Natural killer cell treated with Interleukin-12 subunit alpha and Interleukin-12 subunit beta and Interleukin-15 and Interleukin-18, amount 100 ng/mL, for 72 hours (primary cell): Measurements from ENCODE around the gene CATSPER3. TPM values are rescaled to one million over a fixed set of nuclear protein-coding genes. Genes with fewer than 3 reads are reported as not detected.
A peak's percentile ranks its signal among the peaks of the same experiment; 100 is the strongest.
"Not testable (repeated sequence)": the region's sequence is repeated elsewhere in the genome, so short reads cannot be mapped to it uniquely, and the experiment has no call there.

Source experiments
- ATAC-seq, 2 donors: fragments of 150-1000 bp; cut with Tn5 transposase in 1 of 2; sonication (Bioruptor Pico), chemical (Tn5 transposase) in 1 of 2; 2 replicates each; pipeline ENCODE4 v1.10.0; 2021
- DNase-seq: peaks from one replicate; pipeline ENCODE4 v3.0.0; 2022; ENCODE audit warnings: low spot score
- H3K27ac Mint-ChIP-seq, 2 donors: 1 replicate in 1 of 2; 2 replicates in 1 of 2; pipeline ENCODE4 v1.8.0; 2022; ENCODE audit warnings: mixed read lengths in 2 of 2, mild to moderate bottlenecking in 1 of 2, moderate library complexity in 1 of 2
- H3K27me3 Mint-ChIP-seq, 2 donors: 1 replicate in 1 of 2; 2 replicates in 1 of 2; pipeline ENCODE4 v1.8.0; 2022; ENCODE audit warnings: mixed read lengths in 2 of 2
- H3K36me3 Mint-ChIP-seq: one replicate; pipeline ENCODE4 v1.8.0; 2022; ENCODE audit warnings: mixed read lengths
- H3K4me1 Mint-ChIP-seq, 2 donors: 1 replicate in 1 of 2; 2 replicates in 1 of 2; pipeline ENCODE4 v1.8.0; 2022; ENCODE audit warnings: low read depth in 2 of 2, mixed read lengths in 2 of 2, mild to moderate bottlenecking in 1 of 2
- H3K4me3 Mint-ChIP-seq: one replicate; pipeline ENCODE4 v1.8.0; 2022; ENCODE audit warnings: mixed read lengths
- H3K9me3 Mint-ChIP-seq: 2 replicates; pipeline ENCODE4 v1.8.0; 2022; ENCODE audit warnings: mixed read lengths
- total RNA-seq, 2 donors: library from RNA; stranded (reverse); gene quantifications; one replicate each; pipeline ENCODE4 v1.2.3, GENCODE V29; 2022

CATSPER3 gene
- total RNA-seq, 2 donors from 2014 or later: 0.52 TPM; not detected in 1

DNA sequence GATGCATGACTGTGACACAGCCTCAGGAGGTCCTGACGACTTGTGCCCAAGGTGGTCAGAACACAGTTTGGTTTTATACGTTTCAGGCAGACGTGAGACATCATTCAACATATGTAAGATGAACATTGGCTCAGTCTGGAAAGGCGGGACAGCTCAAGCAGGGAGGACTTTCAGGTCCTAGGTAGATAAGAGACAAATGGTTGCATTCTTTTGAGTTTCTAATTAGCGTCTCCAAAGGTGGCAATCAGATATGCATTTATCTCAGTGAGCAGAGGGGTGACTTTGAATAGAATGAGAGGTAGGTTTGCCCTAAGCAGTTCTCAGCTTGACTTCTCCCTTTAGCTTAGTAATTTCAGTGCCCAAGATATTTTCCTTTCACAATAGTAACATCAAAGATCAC lies 22.5 kb downstream of the CATSPER3 start:
- H3K27ac Mint-ChIP-seq, H3K9me3 Mint-ChIP-seq, H3K36me3 Mint-ChIP-seq, ATAC-seq, H3K4me3 Mint-ChIP-seq, DNase-seq, H3K4me1 Mint-ChIP-seq: not testable (repeated sequence)
- H3K27me3 Mint-ChIP-seq: peaks cover 0 to 13% of the 10 kb centered on the region in 2 donors

- DNase-seq: no peak
- Mint-ChIP-seq H3K36me3 (no peaks in the 10 kb centered on the region), H3K9me3 (no peaks in the 10 kb centered on the region), H3K4me3 (no peak overlapping the region), H3K4me1 (no peaks in the 10 kb centered on the region), H3K27me3 (peaks cover 0 to 8% of the 10 kb centered on the region in 2 donors), H3K27ac (no peak overlapping the region)
- no peak for ATAC-seq
Observed at GRCh38 chr5:134992148-134992547, 24.4 kb downstream of the CATSPER3 start.

- no peaks in the 10 kb centered on the region for H3K9me3 Mint-ChIP-seq
- no peak for DNase-seq
- no peak for ATAC-seq
- peaks cover 0 to 7% of the 10 kb centered on the region in 2 donors for H3K27me3 Mint-ChIP-seq
- no peaks in the 10 kb centered on the region for H3K4me1 Mint-ChIP-seq
- H3K36me3 Mint-ChIP-seq: no peaks in the 10 kb centered on the region
- no peak overlapping the region for H3K4me3 Mint-ChIP-seq
- no peak overlapping the region for H3K27ac Mint-ChIP-seq
Observed at GRCh38 chr5:134993161-134993560, 25.5 kb downstream of the CATSPER3 start.

GRCh38 chr5:134994560-134995156 lies 27.0 kb downstream of the CATSPER3 start:
- Mint-ChIP-seq H3K36me3 (no peaks in the 10 kb centered on the region), H3K27ac (no peak overlapping the region), H3K27me3 (peaks cover 0 to 2% of the 10 kb centered on the region in 2 donors), H3K4me1 (no peaks in the 10 kb centered on the region), H3K4me3 (no peak overlapping the region), H3K9me3 (no peaks in the 10 kb centered on the region)
- no peak for DNase-seq
- no peak for ATAC-seq

DNA sequence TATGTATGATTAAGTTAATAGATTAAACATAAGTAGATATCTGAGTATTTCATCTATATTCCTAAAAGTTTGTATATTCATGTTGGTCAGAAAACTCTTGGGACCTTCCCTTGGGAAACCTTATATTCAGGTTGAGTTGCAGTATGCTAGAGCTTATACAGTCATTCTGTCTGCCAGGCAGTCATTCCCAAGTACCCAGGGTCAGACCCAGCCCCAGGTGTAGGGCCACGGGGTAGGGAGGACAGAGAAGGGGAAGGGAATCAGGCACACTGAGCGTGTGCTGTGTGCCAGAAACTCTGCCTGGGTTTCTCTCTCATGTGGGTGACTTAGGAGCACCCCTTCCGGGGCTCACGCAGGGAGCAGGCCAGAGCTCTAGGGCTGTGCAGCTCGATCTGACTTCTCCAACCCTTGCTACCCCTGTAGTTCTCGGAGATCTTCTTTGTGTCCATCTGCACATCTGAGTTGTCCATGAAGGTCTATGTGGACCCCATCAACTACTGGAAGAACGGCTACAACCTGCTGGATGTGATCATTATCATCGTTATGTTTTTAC lies 28.2 kb downstream of the CATSPER3 start:
- no peak overlapping the region for H3K4me3 Mint-ChIP-seq
- ATAC-seq (peak; percentile 24 to 62), DNase-seq (no peak)
- no peaks in the 10 kb centered on the region for H3K36me3 Mint-ChIP-seq
- peaks cover 0 to 2% of the 10 kb centered on the region in 2 donors for H3K27me3 Mint-ChIP-seq
- H3K27ac Mint-ChIP-seq: no peak overlapping the region
- H3K9me3 Mint-ChIP-seq: no peaks in the 10 kb centered on the region
- no peaks in the 10 kb centered on the region for H3K4me1 Mint-ChIP-seq

DNA sequence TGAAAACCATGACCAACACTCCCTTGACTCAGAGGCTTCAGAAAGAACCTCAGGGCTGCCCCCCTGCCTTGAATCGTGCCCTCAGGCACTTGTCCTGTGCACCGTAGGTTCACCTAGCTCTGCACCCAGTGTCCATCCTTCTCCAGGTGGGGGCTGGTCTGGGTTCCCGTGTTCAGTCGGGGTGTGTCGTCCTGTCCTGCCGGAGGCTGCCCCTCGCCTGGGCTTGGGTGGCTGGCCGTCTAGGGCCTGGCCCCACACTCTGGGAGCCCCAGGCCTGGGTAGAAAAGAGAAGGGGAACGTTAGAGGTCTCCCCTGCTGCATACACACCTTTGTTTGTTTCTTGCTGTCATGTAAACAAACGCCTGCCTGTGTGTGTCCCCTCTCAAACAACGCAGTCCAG lies 29.3 kb downstream of the CATSPER3 start:
- ATAC-seq: peak in 1 of 2 donors; percentile 40
- Mint-ChIP-seq H3K4me3 (no peak overlapping the region), H3K9me3 (no peaks in the 10 kb centered on the region), H3K27me3 (peaks cover 0 to 2% of the 10 kb centered on the region in 2 donors), H3K27ac (no peak overlapping the region), H3K4me1 (no peaks in the 10 kb centered on the region), H3K36me3 (no peaks in the 10 kb centered on the region)
- DNase-seq: no peak

GRCh38 chr5:134998068-134998467 lies 30.4 kb downstream of the CATSPER3 start:
- not testable (repeated sequence) for H3K27ac Mint-ChIP-seq, H3K9me3 Mint-ChIP-seq, DNase-seq, ATAC-seq, H3K4me1 Mint-ChIP-seq, H3K36me3 Mint-ChIP-seq, H3K4me3 Mint-ChIP-seq, H3K27me3 Mint-ChIP-seq

DNA sequence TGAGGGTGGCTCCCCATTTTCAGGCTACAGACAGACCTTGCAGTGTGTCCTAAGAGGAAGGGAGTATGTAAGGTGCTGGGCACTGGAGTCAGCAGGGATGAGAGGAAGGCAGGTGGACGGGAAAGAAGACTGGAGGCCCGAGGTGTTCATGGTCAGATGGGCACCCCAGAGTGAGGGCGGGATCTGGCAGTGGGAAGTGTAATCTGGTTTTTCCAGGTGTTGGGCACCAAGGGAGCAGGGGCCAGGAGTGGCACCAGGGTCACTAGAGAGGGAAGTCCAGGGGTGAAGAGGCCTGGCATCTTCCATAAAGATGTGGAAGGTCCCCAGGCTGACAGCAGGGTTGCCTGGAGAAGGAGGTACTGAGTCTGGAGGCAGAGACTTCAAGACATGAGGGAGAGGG lies 36.7 kb downstream of the CATSPER3 start:
- Mint-ChIP-seq H3K36me3 (no peaks in the 10 kb centered on the region), H3K4me3 (no peak overlapping the region), H3K27me3 (peaks cover 2 to 7% of the 10 kb centered on the region in 2 donors), H3K4me1 (no peaks in the 10 kb centered on the region), H3K27ac (no peak overlapping the region), H3K9me3 (no peaks in the 10 kb centered on the region)
- ATAC-seq: no peak
- DNase-seq: no peak

DNA sequence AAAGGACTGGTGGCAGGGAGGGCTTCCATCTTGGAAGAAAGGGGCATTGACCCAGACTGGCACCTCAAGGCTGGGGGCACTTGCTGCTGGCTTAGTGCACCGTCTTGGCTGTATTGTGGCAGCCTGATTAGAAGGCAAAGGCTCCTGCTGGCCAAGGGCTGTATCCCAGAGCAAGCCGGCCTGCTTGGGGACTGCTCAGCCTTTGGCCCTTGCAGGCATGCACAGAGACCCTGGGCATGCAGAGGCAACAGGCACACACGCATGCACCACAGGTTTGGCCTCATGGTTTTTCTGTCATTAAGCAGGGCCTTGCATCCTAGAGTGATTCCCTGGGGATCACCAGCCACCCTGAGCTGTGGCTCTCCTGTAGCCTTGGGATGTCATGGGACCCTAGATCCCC lies 37.4 kb downstream of the CATSPER3 start:
- Mint-ChIP-seq H3K27me3 (peaks cover under 1 to 7% of the 10 kb centered on the region in 2 donors), H3K4me3 (no peak overlapping the region), H3K27ac (no peak overlapping the region), H3K9me3 (no peaks in the 10 kb centered on the region), H3K36me3 (no peaks in the 10 kb centered on the region), H3K4me1 (no peaks in the 10 kb centered on the region)
- ATAC-seq (peak in 1 of 2 donors; percentile 20), DNase-seq (no peak)

DNA sequence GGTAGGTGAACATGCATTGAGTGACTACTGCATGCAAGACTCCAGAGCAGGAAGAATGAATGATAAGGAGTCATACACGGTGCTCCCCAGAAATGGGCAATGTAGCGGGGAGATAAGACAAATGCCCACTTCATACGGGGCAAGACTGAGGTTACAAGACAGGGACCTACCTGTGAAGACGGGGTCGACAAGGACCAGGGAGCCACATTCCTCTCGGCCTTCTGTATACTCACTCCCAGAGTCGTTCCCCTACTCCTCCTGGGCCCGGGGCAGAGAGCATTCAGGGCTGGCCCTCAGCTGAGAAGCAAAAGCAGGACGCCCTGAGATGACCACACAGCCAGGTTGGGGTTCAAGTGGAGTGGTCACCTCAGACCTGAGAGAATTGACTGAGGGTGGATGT lies 39.6 kb downstream of the CATSPER3 start:
- ATAC-seq (no peak), DNase-seq (no peak)
- Mint-ChIP-seq H3K27me3 (peaks cover 0 to 5% of the 10 kb centered on the region in 2 donors), H3K9me3 (no peaks in the 10 kb centered on the region), H3K27ac (no peak overlapping the region), H3K36me3 (no peaks in the 10 kb centered on the region), H3K4me3 (no peak overlapping the region), H3K4me1 (no peaks in the 10 kb centered on the region)

DNA sequence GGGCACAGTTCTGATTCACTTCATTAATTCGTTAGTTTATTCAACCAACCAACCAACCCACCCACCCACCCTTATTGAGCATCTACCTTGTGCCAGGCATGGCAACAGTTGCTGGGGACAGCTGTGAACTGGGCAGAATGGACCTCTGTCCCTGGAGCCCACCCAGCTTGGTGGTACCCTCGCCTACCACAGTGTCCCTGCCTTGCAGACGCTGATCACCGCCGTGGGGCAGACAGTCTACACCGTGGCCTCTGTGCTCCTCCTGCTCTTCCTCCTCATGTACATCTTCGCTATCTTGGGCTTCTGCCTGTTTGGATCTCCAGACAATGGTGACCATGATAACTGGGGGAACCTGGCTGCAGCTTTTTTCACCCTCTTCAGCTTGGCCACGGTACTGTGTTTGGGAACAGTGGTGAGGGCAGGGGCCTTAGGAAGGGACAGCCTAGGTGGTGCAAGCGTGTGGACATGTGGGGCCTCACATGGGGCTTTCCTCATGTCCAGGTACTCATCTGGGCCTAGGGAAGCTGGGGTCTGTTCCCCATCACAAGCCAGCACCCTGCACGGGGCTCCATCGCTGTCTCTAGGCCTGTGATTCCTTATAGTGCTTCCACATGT lies 40.1 kb downstream of the CATSPER3 start:
- Mint-ChIP-seq H3K36me3 (no peaks in the 10 kb centered on the region), H3K4me1 (no peaks in the 10 kb centered on the region), H3K9me3 (no peaks in the 10 kb centered on the region), H3K27me3 (no peaks in the 10 kb centered on the region), H3K27ac (no peak overlapping the region), H3K4me3 (no peak overlapping the region)
- DNase-seq (no peak), ATAC-seq (no peak)

GRCh38 chr5:135008556-135008955 lies 40.8 kb downstream of the CATSPER3 start:
- H3K27ac Mint-ChIP-seq: no peak overlapping the region
- H3K4me3 Mint-ChIP-seq: no peak overlapping the region
- no peaks in the 10 kb centered on the region for H3K36me3 Mint-ChIP-seq
- H3K4me1 Mint-ChIP-seq: no peaks in the 10 kb centered on the region
- DNase-seq (no peak), ATAC-seq (no peak)
- H3K27me3 Mint-ChIP-seq: no peaks in the 10 kb centered on the region
- H3K9me3 Mint-ChIP-seq: no peaks in the 10 kb centered on the region

DNA sequence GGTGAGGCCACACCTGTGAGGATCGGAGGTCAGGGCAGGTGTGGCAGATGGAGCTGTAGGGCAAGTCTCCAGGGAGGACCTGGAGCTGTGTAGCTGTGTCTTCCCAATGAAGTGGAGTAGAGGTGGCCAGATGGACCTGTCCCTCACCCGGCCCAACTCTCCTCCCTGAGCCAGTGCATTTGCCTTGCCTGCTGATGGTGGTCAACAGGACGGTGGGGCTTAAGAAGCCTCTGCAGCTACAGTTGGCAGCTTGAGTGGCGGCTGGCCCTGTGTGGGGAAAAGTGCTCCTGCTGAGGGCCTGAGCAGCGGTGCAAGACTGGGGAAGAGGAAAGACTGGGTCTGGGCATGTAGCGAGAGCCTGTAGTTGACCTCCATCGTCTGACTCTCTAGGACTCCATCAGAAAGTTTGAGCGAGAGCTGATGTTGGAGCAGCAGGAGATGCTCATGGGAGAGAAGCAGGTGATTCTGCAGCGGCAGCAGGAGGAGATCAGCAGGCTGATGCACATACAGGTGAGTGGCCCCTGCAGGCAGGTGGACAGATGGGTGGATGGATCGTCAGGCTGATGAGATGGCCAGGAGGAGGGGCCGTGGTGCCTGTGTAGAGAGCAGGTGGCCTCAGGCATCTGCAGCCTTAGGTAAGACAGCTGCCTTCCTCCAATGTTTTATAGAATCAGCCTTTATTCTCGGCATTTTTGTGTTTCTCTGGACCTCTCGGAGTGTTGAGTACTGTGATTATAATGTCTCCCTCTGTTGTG lies 41.5 kb downstream of the CATSPER3 start:
- ATAC-seq (no peak), DNase-seq (no peak)
- H3K4me1 Mint-ChIP-seq: no peaks in the 10 kb centered on the region
- no peak overlapping the region for H3K4me3 Mint-ChIP-seq
- no peaks in the 10 kb centered on the region for H3K27me3 Mint-ChIP-seq
- no peaks in the 10 kb centered on the region for H3K36me3 Mint-ChIP-seq
- H3K9me3 Mint-ChIP-seq: no peaks in the 10 kb centered on the region
- no peak overlapping the region for H3K27ac Mint-ChIP-seq
